GM13976 (cell line): ENCODE data around the gene SBNO1.

Experiments
- DNase-seq: peaks from one replicate; pipeline ENCODE4 v3.0.0; 2012; ENCODE audit warnings: low spot score
- in situ Hi-C: fragments of 300-500 bp; cut with MboI; formaldehyde crosslinking; loops from one replicate; pipeline ENCODE4 v1.12.0; 2022; ENCODE audit warnings: low sequenced_read_pairs, mixed read lengths, inconsistent platforms; ENCODE audit not compliant: unreplicated experiment
- TF ChIP-seq, protein P1 (sequence below): IDR thresholded peaks from 2 replicates; pipeline ENCODE4 v1.5.1; 2012; ENCODE audit warnings: borderline replicate concordance, mild to moderate bottlenecking; ENCODE audit not compliant: insufficient read depth; ENCODE audit errors: extremely low read depth, missing control alignments, control extremely low read depth

SBNO1 gene

DNA sequence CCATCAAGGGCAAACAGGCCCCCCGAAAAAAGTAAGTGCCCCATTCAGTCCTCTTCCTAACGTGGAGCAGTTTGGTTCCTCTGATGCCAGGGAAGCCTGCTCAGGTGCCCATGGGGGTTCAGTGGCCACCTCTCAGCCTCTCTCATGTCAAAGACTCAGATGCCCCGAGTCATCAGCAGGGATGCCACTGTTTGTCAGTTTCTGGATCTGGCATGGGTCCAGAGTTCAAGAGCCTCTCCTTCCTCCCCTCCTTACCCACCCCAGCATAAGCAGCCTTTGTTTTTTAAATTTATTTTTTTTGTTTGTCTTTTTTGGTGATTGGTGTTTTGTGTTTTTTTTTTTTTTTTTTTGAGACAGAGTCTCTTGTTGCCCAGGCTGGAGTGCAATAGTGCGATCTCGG lies 30.6 kb upstream of the SBNO1 start:
- TF ChIP-seq, protein P1, sequence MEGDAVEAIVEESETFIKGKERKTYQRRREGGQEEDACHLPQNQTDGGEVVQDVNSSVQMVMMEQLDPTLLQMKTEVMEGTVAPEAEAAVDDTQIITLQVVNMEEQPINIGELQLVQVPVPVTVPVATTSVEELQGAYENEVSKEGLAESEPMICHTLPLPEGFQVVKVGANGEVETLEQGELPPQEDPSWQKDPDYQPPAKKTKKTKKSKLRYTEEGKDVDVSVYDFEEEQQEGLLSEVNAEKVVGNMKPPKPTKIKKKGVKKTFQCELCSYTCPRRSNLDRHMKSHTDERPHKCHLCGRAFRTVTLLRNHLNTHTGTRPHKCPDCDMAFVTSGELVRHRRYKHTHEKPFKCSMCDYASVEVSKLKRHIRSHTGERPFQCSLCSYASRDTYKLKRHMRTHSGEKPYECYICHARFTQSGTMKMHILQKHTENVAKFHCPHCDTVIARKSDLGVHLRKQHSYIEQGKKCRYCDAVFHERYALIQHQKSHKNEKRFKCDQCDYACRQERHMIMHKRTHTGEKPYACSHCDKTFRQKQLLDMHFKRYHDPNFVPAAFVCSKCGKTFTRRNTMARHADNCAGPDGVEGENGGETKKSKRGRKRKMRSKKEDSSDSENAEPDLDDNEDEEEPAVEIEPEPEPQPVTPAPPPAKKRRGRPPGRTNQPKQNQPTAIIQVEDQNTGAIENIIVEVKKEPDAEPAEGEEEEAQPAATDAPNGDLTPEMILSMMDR: no peak
- in situ Hi-C loops: no loop called here
- no peak for DNase-seq

DNA sequence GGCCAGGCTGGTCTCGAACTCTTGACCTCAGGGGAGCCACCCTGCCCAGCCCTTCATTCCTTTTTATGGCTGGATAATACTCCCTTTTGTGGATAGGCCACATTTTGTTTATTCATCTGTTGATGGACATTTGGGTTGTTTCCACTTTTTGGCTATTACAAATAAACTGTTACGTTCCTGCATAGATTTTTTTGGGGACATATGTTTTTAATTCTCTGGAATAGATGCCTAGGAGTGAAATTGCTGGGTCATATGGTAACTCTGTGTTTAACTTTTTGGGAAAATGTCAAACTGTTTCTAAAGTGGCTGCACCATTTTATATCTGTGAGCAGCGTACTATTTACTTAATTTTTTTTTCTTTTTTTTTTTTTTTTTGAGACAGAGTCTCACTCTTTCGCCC lies 29.1 kb upstream of the SBNO1 start:
- TF ChIP-seq, protein P1: no peak
- no peak for DNase-seq
- in situ Hi-C loops: no loop called here

DNA sequence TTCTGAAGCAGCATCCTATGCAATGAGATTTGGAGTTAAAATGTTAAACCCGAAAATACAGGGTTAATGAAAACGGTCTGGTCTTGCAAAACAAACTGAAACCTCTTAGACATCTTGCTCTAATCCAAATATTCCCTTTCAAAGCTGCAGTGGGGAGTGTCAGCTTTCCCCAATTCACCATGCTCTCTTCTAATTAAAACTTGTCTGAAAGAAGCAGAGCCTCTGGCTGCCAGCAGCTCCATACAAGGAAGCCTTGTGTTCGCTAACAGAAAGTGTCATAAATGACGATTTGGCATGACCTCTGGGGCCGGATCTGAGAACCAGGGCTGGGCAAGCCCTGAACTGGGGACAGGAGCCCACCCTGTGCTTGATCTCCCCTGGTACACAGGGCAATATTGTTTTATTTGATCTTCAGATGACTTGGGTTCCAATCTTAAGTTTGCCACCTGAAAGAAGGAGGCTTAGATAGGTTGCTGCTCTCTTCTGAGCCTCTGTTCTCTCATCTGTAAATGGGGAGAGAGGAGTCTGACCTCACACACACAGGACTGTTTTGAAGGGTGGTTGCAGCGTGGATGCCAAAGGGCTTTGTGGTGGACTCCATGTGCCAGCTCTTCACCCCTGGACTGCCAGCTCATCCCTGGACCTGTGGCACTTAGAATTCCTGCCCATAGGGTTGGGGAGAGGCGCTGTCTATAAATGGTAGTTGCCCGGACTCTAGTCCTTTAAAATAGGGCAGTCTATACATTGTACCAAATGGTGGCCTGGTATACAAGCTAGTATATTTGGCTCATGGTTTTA lies 27.1 kb upstream of the SBNO1 start:
- DNase-seq: no peak
- TF ChIP-seq, protein P1: no peak
- in situ Hi-C loops: no loop called here

DNA sequence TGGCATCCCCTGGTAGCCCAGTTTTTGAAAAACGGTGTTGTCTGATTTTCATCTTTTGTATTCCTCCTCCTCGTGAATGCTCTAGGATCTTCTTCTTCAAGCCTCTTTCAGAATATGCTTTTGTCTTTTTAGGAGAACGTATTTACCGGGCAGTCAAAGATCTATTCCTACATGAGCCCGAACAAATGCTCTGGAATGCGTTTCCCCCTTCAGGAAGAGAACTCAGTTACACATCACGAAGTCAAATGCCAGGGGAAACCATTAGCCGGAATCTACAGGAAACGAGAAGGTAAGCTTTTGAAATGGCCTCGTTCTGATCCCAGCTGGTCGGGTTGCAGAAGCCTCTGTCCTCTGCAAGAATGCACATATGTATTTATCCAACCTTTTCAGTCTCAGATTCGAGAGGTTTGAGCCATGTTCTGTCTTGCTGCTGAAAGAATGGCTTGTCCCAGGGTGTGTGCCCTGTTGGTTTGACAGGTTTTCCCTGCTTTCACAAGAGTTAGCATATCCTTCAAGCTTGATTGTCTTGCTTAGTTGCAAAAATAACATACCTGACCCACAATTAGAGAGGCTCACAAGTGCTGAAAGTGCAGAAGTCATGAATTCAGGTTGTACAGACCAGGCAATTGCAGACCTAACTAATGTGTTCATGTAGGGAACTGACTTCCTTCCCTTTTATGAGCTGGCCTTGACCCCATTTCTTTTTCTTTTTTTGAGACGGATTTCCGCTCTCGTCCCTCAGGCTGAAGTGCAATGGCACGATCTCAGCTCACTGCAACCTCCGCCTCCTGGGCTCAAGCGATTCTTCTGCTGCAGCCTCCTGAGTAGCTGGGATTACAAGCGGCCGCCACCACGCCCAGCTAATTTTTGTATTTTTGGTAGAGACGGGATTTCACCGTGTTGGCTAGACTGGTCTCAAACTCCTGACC lies 26.1 kb upstream of the SBNO1 start:
- DNase-seq: no peak
- in situ Hi-C loops: no loop called here
- TF ChIP-seq, protein P1: no peak

DNA sequence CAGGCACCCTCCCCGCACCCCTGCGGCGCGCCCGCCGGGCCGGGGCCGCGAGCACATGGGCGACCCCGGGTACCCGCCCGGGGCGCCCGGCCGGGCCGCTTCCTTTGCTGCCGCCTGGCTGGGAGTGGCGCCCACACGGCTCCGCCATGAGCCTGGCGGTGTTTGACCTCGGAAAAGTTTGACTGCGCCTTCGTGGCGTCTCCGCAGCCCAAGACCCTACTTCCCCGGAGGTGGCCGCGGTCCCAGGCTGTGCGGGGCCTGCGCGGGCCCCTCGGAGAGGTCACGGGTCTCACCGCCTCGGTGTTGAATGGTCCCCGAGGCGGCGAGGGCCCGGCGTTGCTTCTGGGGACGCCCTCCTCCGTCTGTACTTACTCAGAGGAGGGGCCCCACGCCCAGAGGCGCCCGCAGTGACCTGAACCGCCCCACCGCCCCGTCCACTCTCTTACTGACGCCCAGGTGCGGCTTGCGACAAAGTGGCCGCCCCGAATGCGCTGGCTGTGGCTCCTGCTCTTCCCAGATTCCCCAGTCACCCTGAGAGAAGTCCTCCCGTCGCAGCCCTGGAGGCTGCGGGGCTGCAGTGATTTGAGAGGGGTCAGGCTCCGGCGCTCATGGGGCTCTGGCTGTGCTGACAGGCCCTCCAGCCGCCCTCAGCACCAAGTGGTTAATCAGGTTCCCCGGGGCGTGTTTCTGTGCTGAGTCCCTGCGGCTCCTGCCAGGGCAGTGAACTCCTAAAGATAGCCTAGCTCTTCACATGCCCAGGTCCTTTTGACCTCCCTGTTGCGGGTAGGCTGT lies 25.1 kb upstream of the SBNO1 start:
- DNase-seq: peak; percentile 82
- TF ChIP-seq, protein P1: no peak
- in situ Hi-C loops: no loop called here
